Liver (tissue), 3 donors: Measurements from ENCODE around the gene CEP120.

Experiments used
- ATF3 ChIP-seq: IDR thresholded peaks from 2 replicates; pipeline ENCODE4 v1.6.1; 2016; ENCODE audit warnings: antibody characterized with exemption
- CTCF ChIP-seq: fragments of 150-350 bp; IDR thresholded peaks from 2 replicates; pipeline ENCODE4 v1.5.1; 2017; ENCODE audit warnings: improper control_type of control experiment, low read depth, low read length; ENCODE audit not compliant: missing input control
- EGR1 ChIP-seq, 2 donors: IDR thresholded peaks; 2 replicates each; pipeline ENCODE4 v1.6.1; 2016 to 2018; ENCODE audit warnings: antibody characterized with exemption in 2 of 2, low read depth in 2 of 2
- FOXA1 ChIP-seq: IDR thresholded peaks from 2 replicates; pipeline ENCODE4 v1.6.1; 2016; ENCODE audit warnings: antibody characterized with exemption
- FOXA2 ChIP-seq: IDR thresholded peaks from 2 replicates; pipeline ENCODE4 v1.6.1; 2016; ENCODE audit warnings: antibody characterized with exemption
- GABPA ChIP-seq, 2 donors: IDR thresholded peaks in 1 of 2; conservative IDR thresholded peaks in 1 of 2; 2 replicates each; pipeline ENCODE4 v1.6.1; 2016; ENCODE audit warnings: antibody characterized with exemption in 2 of 2, mild to moderate bottlenecking in 1 of 2, moderate library complexity in 1 of 2
- MAX ChIP-seq: IDR thresholded peaks from 2 replicates; pipeline ENCODE4 v1.6.1; 2016; ENCODE audit warnings: antibody characterized with exemption
- RAD21 ChIP-seq, 2 donors: IDR thresholded peaks; 2 replicates each; pipeline ENCODE4 v1.6.1; 2016; ENCODE audit warnings: antibody characterized with exemption in 2 of 2, mild to moderate bottlenecking in 2 of 2
- REST ChIP-seq: IDR thresholded peaks from 2 replicates; pipeline ENCODE4 v1.6.1; 2016; ENCODE audit warnings: antibody characterized with exemption, mild to moderate bottlenecking
- SP1 ChIP-seq: IDR thresholded peaks from 2 replicates; pipeline ENCODE4 v1.6.1; 2018; ENCODE audit warnings: antibody characterized with exemption, mild to moderate bottlenecking
- TAF1 ChIP-seq: conservative IDR thresholded peaks from 2 replicates; pipeline ENCODE4 v1.6.1; 2016; ENCODE audit warnings: antibody characterized with exemption, mild to moderate bottlenecking
- YY1 ChIP-seq: IDR thresholded peaks from 2 replicates; pipeline ENCODE4 v1.6.1; 2016; ENCODE audit warnings: antibody characterized with exemption, mild to moderate bottlenecking
- ZBTB33 ChIP-seq: IDR thresholded peaks from 2 replicates; pipeline ENCODE4 v1.6.1; 2016; ENCODE audit warnings: antibody characterized with exemption
- donor health status: healthy.
- donor health status: healthy.

- TF ChIP-seq REST, result no peak
- no peak for TF ChIP-seq CTCF
- no peak for TF ChIP-seq ZBTB33
- no peak for TF ChIP-seq RAD21 (IDR thresholded peaks at IDR 0.05)
- no peak for TF ChIP-seq MAX
- no peak for TF ChIP-seq EGR1 (IDR thresholded peaks at IDR 0.05; ENCODE audit: low read depth in 2 of 2)
- TF ChIP-seq FOXA2, result no peak
- TF ChIP-seq GABPA (IDR thresholded peaks at IDR 0.05 in 1 of 2, conservative IDR thresholded peaks at IDR 0.05 in 1 of 2), result no peak
- no peak for TF ChIP-seq FOXA1
- no peak for TF ChIP-seq SP1
- no peak for TF ChIP-seq YY1
- no peak for TF ChIP-seq TAF1
- no peak for TF ChIP-seq ATF3
These were observed 18.2 kb upstream of the CEP120 start for GRCh38 chr5:123441408-123441807.
